ENCODE measurements around the gene POLD3. TPM values are rescaled to one million over a fixed set of nuclear protein-coding genes. Genes with fewer than 3 reads are reported as not detected.

Gene POLD3
- total and polyA plus RNA-seq, 2 donors (not counting 1 experiment from before 2014, with no cell fraction given): 4.6 to 17.6 TPM

DNA sequence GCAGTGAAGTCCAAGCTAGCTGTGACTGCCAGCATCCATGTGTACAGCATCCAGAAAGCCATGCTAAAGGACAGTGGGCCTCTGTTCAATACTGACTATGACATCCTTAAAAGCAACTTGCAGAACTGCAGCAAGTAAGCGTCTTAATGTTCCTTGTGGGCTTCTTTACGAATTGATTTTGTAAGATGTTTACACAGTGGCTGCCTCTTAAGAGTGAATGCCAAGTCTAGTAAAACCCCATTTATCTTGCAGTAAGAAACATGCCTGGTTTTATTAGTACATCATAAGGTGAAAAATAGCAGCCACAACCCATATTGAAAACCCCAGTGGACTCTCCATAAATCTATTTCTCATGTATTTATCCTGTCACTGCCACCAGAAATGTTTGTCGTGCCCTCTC is 20.5 kb downstream of the POLD3 start:
- WGBS (ENCODE audit: insufficient coverage): 100% methylated on average over 1 of the region's 3 CpGs
- H3K36me3 ChIP-seq (replicated peaks in 1 of 2; ENCODE audit: control extremely low read depth in 1 of 2, control insufficient read depth in 1 of 2, extremely low read depth in 1 of 2, insufficient read depth in 2 of 2, low read length in 1 of 2): peaks cover 6 to 28% of the 10 kb centered on the region in 2 experiments

DNA sequence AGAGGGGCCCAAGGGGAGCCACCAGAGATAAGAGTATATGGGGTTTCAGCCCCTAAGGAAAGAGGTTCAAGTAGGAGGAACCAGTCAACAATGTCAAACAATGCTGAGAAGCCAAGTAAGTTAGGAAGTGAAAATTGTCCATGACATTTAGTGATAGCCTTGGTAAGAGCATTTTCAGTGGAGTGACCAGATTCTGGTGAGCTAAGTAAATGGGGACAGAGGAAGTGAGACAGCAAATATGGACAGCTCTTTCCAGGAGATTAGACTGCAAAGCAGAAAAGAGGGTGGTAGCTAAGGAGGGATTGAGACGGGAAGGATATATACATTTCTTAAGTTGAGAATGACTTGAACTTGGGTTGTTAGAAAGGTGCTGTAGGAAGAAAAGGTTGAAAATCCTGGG is 22.9 kb downstream of the POLD3 start:
- Histone ChIP-seq H3K79me2 (ENCODE audit: control insufficient read depth, insufficient read depth, low read length) (no peaks in the 10 kb centered on the region), H3K4me2 (replicated peaks; ENCODE audit: low read depth, low read length, poor library complexity, severe bottlenecking) (no peak overlapping the region), H3K9ac (ENCODE audit: low read length) (no peak overlapping the region), H3K4me1 (ENCODE audit: control insufficient read depth in 2 of 2, insufficient read depth in 2 of 2, low read length in 2 of 2) (no peaks in the 10 kb centered on the region), H3K36me3 (replicated peaks in 1 of 2; ENCODE audit: control extremely low read depth in 1 of 2, control insufficient read depth in 1 of 2, extremely low read depth in 1 of 2, insufficient read depth in 2 of 2, low read length in 1 of 2) (peaks cover 8 to 42% of the 10 kb centered on the region in 2 experiments), H3K9me3 (ENCODE audit: control extremely low read depth in 1 of 3, control insufficient read depth in 2 of 3, insufficient read depth in 1 of 3, low read length in 2 of 3) (no peaks in the 10 kb centered on the region), H2AFZ (ENCODE audit: insufficient read depth, low read depth, low read length, poor library complexity, severe bottlenecking) (no peak overlapping the region), H4K20me1 (ENCODE audit: control insufficient read depth, insufficient read depth, low read length, poor library complexity, severe bottlenecking) (no peaks in the 10 kb centered on the region), H3K27me3 (replicated peaks in 1 of 4; ENCODE audit: control extremely low read depth in 1 of 4, control insufficient read depth in 3 of 4, insufficient read depth in 4 of 4, low read length in 3 of 4) (no peaks in the 10 kb centered on the region), H3K27ac (ENCODE audit: low read length in 2 of 2) (no peak overlapping the region), H3K4me3 (ENCODE audit: control extremely low read depth in 1 of 5, extremely low read depth in 1 of 5, insufficient read depth in 1 of 5, low read depth in 2 of 5, low read length in 4 of 5) (no peak overlapping the region)
- ATAC-seq (ENCODE audit: low read depth) (no peak), DNase-seq (no peak)
- POLR2A ChIA-PET: no interaction called here
- CTCF ChIA-PET: interaction anchor here (1.0 kb wide), 1 partner anchor 11 kb away, joined by 3 read pairs; no protein-coding TSS in a partner anchor
- intact Hi-C loops (cut with micrococcal nuclease): no loop called here
- H3K4me3 Mint-ChIP-seq: no peak overlapping the region
- H3K27ac Mint-ChIP-seq: no peak overlapping the region
- no peaks in the 10 kb centered on the region for H3K9me3 Mint-ChIP-seq (ENCODE audit: insufficient read depth)
- no peaks in the 10 kb centered on the region for H3K27me3 Mint-ChIP-seq
- TF ChIP-seq, protein P1, sequence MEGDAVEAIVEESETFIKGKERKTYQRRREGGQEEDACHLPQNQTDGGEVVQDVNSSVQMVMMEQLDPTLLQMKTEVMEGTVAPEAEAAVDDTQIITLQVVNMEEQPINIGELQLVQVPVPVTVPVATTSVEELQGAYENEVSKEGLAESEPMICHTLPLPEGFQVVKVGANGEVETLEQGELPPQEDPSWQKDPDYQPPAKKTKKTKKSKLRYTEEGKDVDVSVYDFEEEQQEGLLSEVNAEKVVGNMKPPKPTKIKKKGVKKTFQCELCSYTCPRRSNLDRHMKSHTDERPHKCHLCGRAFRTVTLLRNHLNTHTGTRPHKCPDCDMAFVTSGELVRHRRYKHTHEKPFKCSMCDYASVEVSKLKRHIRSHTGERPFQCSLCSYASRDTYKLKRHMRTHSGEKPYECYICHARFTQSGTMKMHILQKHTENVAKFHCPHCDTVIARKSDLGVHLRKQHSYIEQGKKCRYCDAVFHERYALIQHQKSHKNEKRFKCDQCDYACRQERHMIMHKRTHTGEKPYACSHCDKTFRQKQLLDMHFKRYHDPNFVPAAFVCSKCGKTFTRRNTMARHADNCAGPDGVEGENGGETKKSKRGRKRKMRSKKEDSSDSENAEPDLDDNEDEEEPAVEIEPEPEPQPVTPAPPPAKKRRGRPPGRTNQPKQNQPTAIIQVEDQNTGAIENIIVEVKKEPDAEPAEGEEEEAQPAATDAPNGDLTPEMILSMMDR (IDR thresholded peaks at IDR 0.05): no peak
- TF ChIP-seq EZH2 (IDR thresholded peaks at IDR 0.05; ENCODE audit: borderline replicate concordance, insufficient read depth, low read depth, low read length, poor library complexity, severe bottlenecking): no peak
- 100% methylated on average over 1 of the region's 1 CpG for WGBS (ENCODE audit: insufficient coverage)
- no peaks in the 10 kb centered on the region for H3K4me1 Mint-ChIP-seq

More for the DNA sequence above, 20.5 kb downstream of the POLD3 start:
- Histone ChIP-seq H3K4me3 (ENCODE audit: control extremely low read depth in 1 of 5, extremely low read depth in 1 of 5, insufficient read depth in 1 of 5, low read depth in 2 of 5, low read length in 4 of 5) (no peak overlapping the region), H3K9me3 (ENCODE audit: control extremely low read depth in 1 of 3, control insufficient read depth in 2 of 3, insufficient read depth in 1 of 3, low read length in 2 of 3) (no peaks in the 10 kb centered on the region), H4K20me1 (ENCODE audit: control insufficient read depth, insufficient read depth, low read length, poor library complexity, severe bottlenecking) (no peaks in the 10 kb centered on the region), H3K9ac (ENCODE audit: low read length) (no peak overlapping the region), H3K79me2 (ENCODE audit: control insufficient read depth, insufficient read depth, low read length) (no peaks in the 10 kb centered on the region), H3K4me2 (replicated peaks; ENCODE audit: low read depth, low read length, poor library complexity, severe bottlenecking) (no peak overlapping the region), H3K4me1 (ENCODE audit: control insufficient read depth in 2 of 2, insufficient read depth in 2 of 2, low read length in 2 of 2) (no peaks in the 10 kb centered on the region), H3K27ac (ENCODE audit: low read length in 2 of 2) (no peak overlapping the region), H2AFZ (ENCODE audit: insufficient read depth, low read depth, low read length, poor library complexity, severe bottlenecking) (no peak overlapping the region), H3K27me3 (replicated peaks in 1 of 4; ENCODE audit: control extremely low read depth in 1 of 4, control insufficient read depth in 3 of 4, insufficient read depth in 4 of 4, low read length in 3 of 4) (no peaks in the 10 kb centered on the region)
- Mint-ChIP-seq H3K27ac (no peak overlapping the region), H3K4me3 (no peak overlapping the region), H3K9me3 (ENCODE audit: insufficient read depth) (no peaks in the 10 kb centered on the region), H3K4me1 (no peaks in the 10 kb centered on the region), H3K27me3 (no peaks in the 10 kb centered on the region)
- ATAC-seq (ENCODE audit: low read depth) (no peak), DNase-seq (no peak)
- POLR2A ChIA-PET: no interaction called here
- no peak for TF ChIP-seq EZH2 (IDR thresholded peaks at IDR 0.05; ENCODE audit: borderline replicate concordance, insufficient read depth, low read depth, low read length, poor library complexity, severe bottlenecking)
- TF ChIP-seq, protein P1 (IDR thresholded peaks at IDR 0.05): no peak
- intact Hi-C loops (cut with micrococcal nuclease): no loop called here
- CTCF ChIA-PET: no interaction called here

Measured in B cell (primary cell).